ENCODE data around the gene MTHFR.

Gene MTHFR

GRCh38 chr1:11802616-11802972 lies 3.2 kb downstream of the MTHFR start:
- H3K36me3 ChIP-seq, result peaks cover 17% of the 10 kb centered on the region
- no peaks in the 10 kb centered on the region for H3K27me3 ChIP-seq (ENCODE audit: insufficient read depth, low read depth, severe bottlenecking)
- H3K4me3 ChIP-seq (ENCODE audit: low read depth, low read length), result no peak overlapping the region
- no peak overlapping the region for H3K27ac ChIP-seq
- no peaks in the 10 kb centered on the region for H3K9me3 ChIP-seq (ENCODE audit: severe bottlenecking)
- no peak for TF ChIP-seq CTCF (IDR thresholded peaks at IDR 0.05; ENCODE audit: low read depth, low read length)
- no peak for DNase-seq

GRCh38 chr1:11800756-11801433 lies 4.9 kb downstream of the MTHFR start:
- no peaks in the 10 kb centered on the region for H3K27me3 ChIP-seq (ENCODE audit: insufficient read depth, low read depth, severe bottlenecking)
- DNase-seq, result no peak
- H3K36me3 ChIP-seq, result peaks cover 12% of the 10 kb centered on the region
- no peak overlapping the region for H3K4me3 ChIP-seq (ENCODE audit: low read depth, low read length)
- no peak for TF ChIP-seq CTCF (IDR thresholded peaks at IDR 0.05; ENCODE audit: low read depth, low read length)
- H3K27ac ChIP-seq, result no peak overlapping the region
- H3K9me3 ChIP-seq (ENCODE audit: severe bottlenecking), result no peaks in the 10 kb centered on the region

DNA sequence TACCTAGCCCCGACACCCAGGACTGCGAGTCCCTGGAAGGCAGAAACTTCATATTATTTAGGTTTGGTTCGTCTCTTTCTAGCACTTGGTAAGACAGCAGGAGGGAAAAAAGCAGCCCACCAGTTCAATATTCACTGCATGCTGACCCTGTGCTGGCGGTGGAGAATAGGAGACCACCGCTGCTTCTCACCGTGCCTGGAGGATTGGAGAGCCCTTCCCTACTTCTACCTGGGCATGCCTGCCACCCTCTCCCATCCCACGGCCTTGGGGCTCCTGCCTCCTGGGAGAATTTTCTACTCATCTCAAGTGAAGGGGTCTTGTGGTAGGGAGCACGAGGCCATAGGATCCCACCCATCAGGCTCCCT lies 5.4 kb downstream of the MTHFR start:
- H3K4me3 ChIP-seq (ENCODE audit: low read depth, low read length), result no peak overlapping the region
- no peak for TF ChIP-seq CTCF (IDR thresholded peaks at IDR 0.05; ENCODE audit: low read depth, low read length)
- peaks cover 17% of the 10 kb centered on the region for H3K36me3 ChIP-seq

GRCh38 chr1:11799896-11800295 lies 5.9 kb downstream of the MTHFR start:
- Histone ChIP-seq H3K27ac (no peak overlapping the region), H3K36me3 (peaks cover 20% of the 10 kb centered on the region), H3K9me3 (ENCODE audit: severe bottlenecking) (no peaks in the 10 kb centered on the region), H3K4me3 (ENCODE audit: low read depth, low read length) (no peak overlapping the region), H3K27me3 (ENCODE audit: insufficient read depth, low read depth, severe bottlenecking) (no peaks in the 10 kb centered on the region)
- no peak for DNase-seq
- TF ChIP-seq CTCF (IDR thresholded peaks at IDR 0.05; ENCODE audit: low read depth, low read length), result no peak

More for the DNA sequence above, 5.4 kb downstream of the MTHFR start:
- no peaks in the 10 kb centered on the region for H3K27me3 ChIP-seq (ENCODE audit: insufficient read depth, low read depth, severe bottlenecking)
- no peak overlapping the region for H3K27ac ChIP-seq
- no peaks in the 10 kb centered on the region for H3K9me3 ChIP-seq (ENCODE audit: severe bottlenecking)
- no peak for DNase-seq

DNA sequence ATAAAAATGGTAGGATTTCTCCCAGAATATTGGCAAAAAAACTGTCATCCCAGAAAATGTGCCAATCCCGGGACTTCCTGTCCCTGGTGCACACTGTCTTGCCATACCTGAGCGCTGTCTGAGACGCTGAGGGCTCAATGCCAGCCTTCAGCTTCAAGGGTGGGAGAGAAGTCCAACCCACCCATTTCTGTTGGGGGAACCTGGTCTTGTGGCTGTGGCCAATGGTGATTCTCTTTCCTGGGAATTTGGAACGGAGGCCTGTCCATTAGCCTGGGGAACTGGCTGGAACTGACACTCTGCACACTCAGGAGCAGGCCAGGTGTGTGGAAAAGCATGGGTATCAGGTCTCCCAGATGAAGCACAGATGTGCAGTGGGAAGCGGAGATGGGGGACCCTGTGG lies 6.7 kb downstream of the MTHFR start:
- TF ChIP-seq CTCF (IDR thresholded peaks at IDR 0.05; ENCODE audit: low read depth, low read length), result no peak
- Histone ChIP-seq H3K36me3 (peaks cover 26% of the 10 kb centered on the region), H3K27ac (no peak overlapping the region), H3K9me3 (ENCODE audit: severe bottlenecking) (no peaks in the 10 kb centered on the region), H3K27me3 (ENCODE audit: insufficient read depth, low read depth, severe bottlenecking) (no peaks in the 10 kb centered on the region), H3K4me3 (ENCODE audit: low read depth, low read length) (no peak overlapping the region)
- DNase-seq, result no peak

Measured in WERI-Rb-1 (cell line).